ENCODE measurements around the gene LILRA6.

DNA sequence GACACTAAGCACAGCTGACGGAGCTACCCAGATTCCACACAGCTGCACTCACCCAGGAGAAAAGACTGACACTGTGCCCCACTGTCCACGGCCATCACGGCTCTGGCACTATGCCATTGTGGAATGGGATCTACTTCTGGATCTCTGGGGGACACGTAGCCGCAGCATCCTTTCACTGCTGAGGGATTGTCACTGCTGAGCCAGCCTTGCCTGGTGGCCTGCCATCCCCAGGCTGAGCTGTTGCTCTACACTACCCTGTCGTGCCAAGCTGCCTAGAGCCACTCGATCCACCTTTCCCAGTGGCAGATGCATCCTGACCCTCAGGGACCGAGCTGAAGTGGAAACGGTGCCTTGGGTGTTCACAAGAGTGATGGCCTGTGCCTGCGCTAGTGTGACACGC lies 19.5 kb upstream of the LILRA6 start:
- TF ChIP-seq, protein P1, sequence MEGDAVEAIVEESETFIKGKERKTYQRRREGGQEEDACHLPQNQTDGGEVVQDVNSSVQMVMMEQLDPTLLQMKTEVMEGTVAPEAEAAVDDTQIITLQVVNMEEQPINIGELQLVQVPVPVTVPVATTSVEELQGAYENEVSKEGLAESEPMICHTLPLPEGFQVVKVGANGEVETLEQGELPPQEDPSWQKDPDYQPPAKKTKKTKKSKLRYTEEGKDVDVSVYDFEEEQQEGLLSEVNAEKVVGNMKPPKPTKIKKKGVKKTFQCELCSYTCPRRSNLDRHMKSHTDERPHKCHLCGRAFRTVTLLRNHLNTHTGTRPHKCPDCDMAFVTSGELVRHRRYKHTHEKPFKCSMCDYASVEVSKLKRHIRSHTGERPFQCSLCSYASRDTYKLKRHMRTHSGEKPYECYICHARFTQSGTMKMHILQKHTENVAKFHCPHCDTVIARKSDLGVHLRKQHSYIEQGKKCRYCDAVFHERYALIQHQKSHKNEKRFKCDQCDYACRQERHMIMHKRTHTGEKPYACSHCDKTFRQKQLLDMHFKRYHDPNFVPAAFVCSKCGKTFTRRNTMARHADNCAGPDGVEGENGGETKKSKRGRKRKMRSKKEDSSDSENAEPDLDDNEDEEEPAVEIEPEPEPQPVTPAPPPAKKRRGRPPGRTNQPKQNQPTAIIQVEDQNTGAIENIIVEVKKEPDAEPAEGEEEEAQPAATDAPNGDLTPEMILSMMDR (IDR thresholded peaks at IDR 0.05), result no peak
- no peak for TF ChIP-seq POLR2AphosphoS5 (IDR thresholded peaks at IDR 0.05)
